Hepatocyte (in vitro differentiated cells): ENCODE results near the gene PALLD. TPM values are rescaled to one million over a fixed set of nuclear protein-coding genes. Genes with fewer than 3 reads are reported as not detected.

Experiments used
- DNase-seq: peaks from one replicate; pipeline ENCODE4 v3.0.0-alpha.2; 2016; ENCODE audit warnings: low spot score
- H2AFZ ChIP-seq: fragments of 200-600 bp; sonication (generic); 2 replicates; pipeline ENCODE4 v1.6.0; 2016; ENCODE audit warnings: antibody characterized with exemption, mild to moderate bottlenecking
- H3K27ac ChIP-seq: fragments of 200-600 bp; sonication (generic); 2 replicates; pipeline ENCODE4 v1.5.1; 2016; ENCODE audit warnings: mild to moderate bottlenecking
- H3K27me3 ChIP-seq: fragments of 200-600 bp; sonication (generic); 2 replicates; pipeline ENCODE4 v1.6.1; 2016
- H3K36me3 ChIP-seq: fragments of 200-600 bp; sonication (generic); replicated peaks from 2 replicates; pipeline ENCODE4 v1.5.1; 2016; ENCODE audit warnings: low read depth; ENCODE audit not compliant: insufficient read depth
- H3K4me1 ChIP-seq: fragments of 200-600 bp; sonication (generic); 2 replicates; pipeline ENCODE4 v1.5.1; 2016; ENCODE audit warnings: mild to moderate bottlenecking, moderate library complexity; ENCODE audit not compliant: insufficient read depth
- H3K4me2 ChIP-seq: fragments of 200-600 bp; sonication (generic); 2 replicates; pipeline ENCODE4 v1.6.0; 2016
- H3K4me3 ChIP-seq: fragments of 200-600 bp; sonication (generic); 2 replicates; pipeline ENCODE4 v1.5.1; 2016; ENCODE audit warnings: mild to moderate bottlenecking
- H3K79me2 ChIP-seq: fragments of 200-600 bp; sonication (generic); 2 replicates; pipeline ENCODE4 v1.6.0; 2017; ENCODE audit warnings: mild to moderate bottlenecking
- H3K9me2 ChIP-seq: fragments of 200-600 bp; sonication (generic); replicated peaks from 2 replicates; pipeline ENCODE4 v1.6.0; 2017; ENCODE audit warnings: mild to moderate bottlenecking; ENCODE audit not compliant: insufficient read depth
- H3K9me3 ChIP-seq: fragments of 200-600 bp; sonication (generic); 2 replicates; pipeline ENCODE4 v1.5.1; 2016; ENCODE audit warnings: low read depth, mild to moderate bottlenecking
- H4K20me1 ChIP-seq: fragments of 200-600 bp; sonication (generic); 2 replicates; pipeline ENCODE4 v1.6.0; 2016; ENCODE audit warnings: mild to moderate bottlenecking; ENCODE audit not compliant: insufficient read depth, poor library complexity, severe bottlenecking
- EZH2 ChIP-seq: fragments of 200-600 bp; sonication (generic); IDR thresholded peaks from 2 replicates; pipeline ENCODE4 v1.6.1; 2016; ENCODE audit warnings: antibody characterized with exemption, mild to moderate bottlenecking, borderline replicate concordance
- EZH2phosphoT487 ChIP-seq: fragments of 200-600 bp; sonication (generic); IDR thresholded peaks from one replicate; pipeline ENCODE4 v1.6.1; 2018; ENCODE audit warnings: antibody characterized with exemption, mild to moderate bottlenecking, low read depth, moderate library complexity; ENCODE audit not compliant: unreplicated experiment, severe bottlenecking
- WGBS: methylation state at CpG from one replicate; pipeline ENCODE4 v1.1.6; 2016; ENCODE audit warnings: low lambda C conversion rate; ENCODE audit errors: missing lambda C conversion rate; 5-methylcytosine and 5-hydroxymethylcytosine counted together
- polyA plus RNA-seq: library from polyadenylated mRNA; unstranded; fragments of >200 nt; fragmentation: Nextera tagmentation; extraction: Ambion mirVana; gene quantifications from 2 replicates; pipeline ENCODE4 v1.2.1, GENCODE V29; 2016
- total RNA-seq: library from RNA; depleted of rRNA; stranded (reverse); fragments of >200 nt; gene quantifications from 2 replicates; pipeline ENCODE4 v1.2.3, GENCODE V29; 2014
- TF ChIP-seq, protein P1 (sequence below): fragments of 200-600 bp; sonication (generic); IDR thresholded peaks from 2 replicates; pipeline ENCODE4 v1.5.1; 2016; ENCODE audit warnings: antibody characterized with exemption, mild to moderate bottlenecking; ENCODE audit not compliant: poor library complexity

PALLD gene
- total and polyA plus RNA-seq, 2 experiments from 2014 or later, result 82.7 to 85.2 TPM

DNA sequence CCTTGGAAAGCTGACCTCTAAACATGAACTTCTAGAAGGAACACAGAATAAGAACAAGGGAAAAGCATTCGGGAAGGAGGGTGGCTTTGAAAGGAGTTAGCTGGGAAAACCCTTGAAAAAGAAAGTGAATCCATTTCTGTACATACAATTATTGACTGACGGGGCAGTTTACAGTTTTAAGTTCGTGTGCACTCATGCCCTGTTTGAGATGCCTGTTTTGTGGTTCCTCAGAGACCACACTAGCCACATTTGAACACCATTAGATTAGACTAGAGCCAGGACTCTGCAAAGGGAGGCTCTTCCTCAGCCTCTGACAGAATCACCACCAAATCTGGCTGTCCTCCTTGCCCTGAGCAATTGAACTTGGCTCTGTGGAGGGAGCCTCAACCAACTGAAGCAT, 158.3 kb downstream of the PALLD start:
- 95% methylated on average over 3 of the region's 3 CpGs for WGBS
- no peak for DNase-seq
- Histone ChIP-seq H3K27me3 (no peaks in the 10 kb centered on the region), H3K79me2 (peaks cover 39% of the 10 kb centered on the region), H3K9me2 (no peaks in the 10 kb centered on the region), H3K4me1 (peaks cover 11% of the 10 kb centered on the region), H3K4me2 (peak overlapping the region; percentile 13), H3K4me3 (no peak overlapping the region), H2AFZ (no peak overlapping the region), H3K36me3 (no peaks in the 10 kb centered on the region), H4K20me1 (no peaks in the 10 kb centered on the region), H3K9me3 (no peaks in the 10 kb centered on the region), H3K27ac (no peak overlapping the region)
- TF ChIP-seq, protein P1, sequence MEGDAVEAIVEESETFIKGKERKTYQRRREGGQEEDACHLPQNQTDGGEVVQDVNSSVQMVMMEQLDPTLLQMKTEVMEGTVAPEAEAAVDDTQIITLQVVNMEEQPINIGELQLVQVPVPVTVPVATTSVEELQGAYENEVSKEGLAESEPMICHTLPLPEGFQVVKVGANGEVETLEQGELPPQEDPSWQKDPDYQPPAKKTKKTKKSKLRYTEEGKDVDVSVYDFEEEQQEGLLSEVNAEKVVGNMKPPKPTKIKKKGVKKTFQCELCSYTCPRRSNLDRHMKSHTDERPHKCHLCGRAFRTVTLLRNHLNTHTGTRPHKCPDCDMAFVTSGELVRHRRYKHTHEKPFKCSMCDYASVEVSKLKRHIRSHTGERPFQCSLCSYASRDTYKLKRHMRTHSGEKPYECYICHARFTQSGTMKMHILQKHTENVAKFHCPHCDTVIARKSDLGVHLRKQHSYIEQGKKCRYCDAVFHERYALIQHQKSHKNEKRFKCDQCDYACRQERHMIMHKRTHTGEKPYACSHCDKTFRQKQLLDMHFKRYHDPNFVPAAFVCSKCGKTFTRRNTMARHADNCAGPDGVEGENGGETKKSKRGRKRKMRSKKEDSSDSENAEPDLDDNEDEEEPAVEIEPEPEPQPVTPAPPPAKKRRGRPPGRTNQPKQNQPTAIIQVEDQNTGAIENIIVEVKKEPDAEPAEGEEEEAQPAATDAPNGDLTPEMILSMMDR, result no peak
- TF ChIP-seq EZH2phosphoT487 (no peak), EZH2 (no peak)

DNA sequence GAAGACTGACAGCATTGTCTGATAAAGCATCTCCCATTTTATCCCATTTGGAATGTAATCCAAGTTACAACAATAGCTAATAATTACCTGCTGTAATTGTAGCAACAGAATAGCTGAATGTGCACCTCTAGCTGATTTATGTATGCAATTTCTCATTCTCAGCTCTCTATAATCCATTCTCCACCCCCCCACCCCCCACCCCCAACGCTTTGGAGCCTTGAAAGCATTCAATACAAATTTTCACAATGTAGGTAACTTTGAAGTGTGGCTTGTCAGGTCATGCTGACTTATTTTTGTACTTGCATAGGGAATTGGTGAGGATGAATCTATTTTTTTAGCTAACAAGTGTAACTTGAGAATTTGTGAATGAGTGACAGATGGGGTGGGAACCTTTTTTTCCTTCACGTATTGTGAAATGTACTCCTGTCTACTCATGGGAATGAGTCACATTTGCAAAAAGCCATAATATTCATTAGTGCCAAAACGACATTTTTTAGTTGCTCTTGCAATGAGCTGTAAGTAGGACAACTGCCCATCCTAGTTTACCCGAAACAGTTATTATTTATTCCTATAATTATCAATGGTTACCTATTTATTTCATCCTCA, 159.3 kb downstream of the PALLD start:
- Histone ChIP-seq H3K4me2 (no peak overlapping the region), H3K27ac (no peak overlapping the region), H3K4me3 (no peak overlapping the region), H3K9me2 (no peaks in the 10 kb centered on the region), H3K4me1 (peaks cover 12% of the 10 kb centered on the region), H3K27me3 (no peaks in the 10 kb centered on the region), H3K9me3 (no peaks in the 10 kb centered on the region), H2AFZ (no peak overlapping the region), H3K36me3 (no peaks in the 10 kb centered on the region), H4K20me1 (no peaks in the 10 kb centered on the region), H3K79me2 (peaks cover 32% of the 10 kb centered on the region)
- WGBS, result 63% methylated on average over 4 of the region's 4 CpGs
- no peak for DNase-seq
- TF ChIP-seq, protein P1, result no peak
- TF ChIP-seq EZH2phosphoT487, result no peak
- no peak for TF ChIP-seq EZH2

GRCh38 chr4:168656946-168657473, 160.2 kb downstream of the PALLD start:
- H3K4me3 ChIP-seq, result no peak overlapping the region
- TF ChIP-seq EZH2phosphoT487 (no peak), EZH2 (no peak)
- TF ChIP-seq, protein P1, result no peak
- WGBS, result 79% methylated on average over 3 of the region's 3 CpGs
- no peaks in the 10 kb centered on the region for H3K9me2 ChIP-seq
- H3K4me1 ChIP-seq, result peaks cover 12% of the 10 kb centered on the region
- no peaks in the 10 kb centered on the region for H4K20me1 ChIP-seq
- H3K27me3 ChIP-seq, result no peaks in the 10 kb centered on the region
- no peaks in the 10 kb centered on the region for H3K9me3 ChIP-seq
- peaks cover 32% of the 10 kb centered on the region for H3K79me2 ChIP-seq
- H3K4me2 ChIP-seq, result no peak overlapping the region
- H3K27ac ChIP-seq, result no peak overlapping the region
- no peaks in the 10 kb centered on the region for H3K36me3 ChIP-seq
- no peak overlapping the region for H2AFZ ChIP-seq
- DNase-seq, result no peak
